ENCODE measurements around the gene RPLP1.

GRCh38 chr15:69459066-69459465, 6.4 kb downstream of the RPLP1 start:
- TF ChIP-seq CTCF (conservative IDR thresholded peaks at IDR 0.05; ENCODE audit: low read depth, low read length) (no peak), EZH2 (IDR thresholded peaks at IDR 0.05; ENCODE audit: borderline replicate concordance, low read depth, low read length, poor library complexity, severe bottlenecking) (no peak)
